H1 (cell line): ENCODE data around the gene ZDHHC17.

Source experiments
- CREB1 ChIP-seq: IDR thresholded peaks from 2 replicates; pipeline ENCODE4 v1.6.1; 2012; ENCODE audit warnings: inconsistent platforms
- CTBP2 ChIP-seq: IDR thresholded peaks from 2 replicates; pipeline ENCODE4 v1.7.0; 2011; ENCODE audit warnings: borderline replicate concordance, mild to moderate bottlenecking, moderate library complexity, mixed read lengths, low read length; ENCODE audit not compliant: insufficient read depth, insufficient read length
- EGR1 ChIP-seq: IDR thresholded peaks from 2 replicates; pipeline ENCODE4 v1.6.1; 2011; ENCODE audit warnings: low read depth, low read length, borderline replicate concordance
- HDAC2 ChIP-seq, 2 experiments: fragments of 300-600 bp in 1 of 2; sonication (generic) in 1 of 2; IDR thresholded peaks; 2 replicates each; pipeline ENCODE4 v1.6.1; 2011 to 2012; ENCODE audit warnings: low read depth in 2 of 2, low read length in 2 of 2, mild to moderate bottlenecking in 2 of 2, moderate library complexity in 2 of 2, borderline replicate concordance in 1 of 2, inconsistent platforms in 1 of 2
- TF ChIP-seq, protein P1 (sequence below): IDR thresholded peaks from 2 replicates; pipeline ENCODE4 v1.6.1; 2012; ENCODE audit warnings: inconsistent platforms

DNA sequence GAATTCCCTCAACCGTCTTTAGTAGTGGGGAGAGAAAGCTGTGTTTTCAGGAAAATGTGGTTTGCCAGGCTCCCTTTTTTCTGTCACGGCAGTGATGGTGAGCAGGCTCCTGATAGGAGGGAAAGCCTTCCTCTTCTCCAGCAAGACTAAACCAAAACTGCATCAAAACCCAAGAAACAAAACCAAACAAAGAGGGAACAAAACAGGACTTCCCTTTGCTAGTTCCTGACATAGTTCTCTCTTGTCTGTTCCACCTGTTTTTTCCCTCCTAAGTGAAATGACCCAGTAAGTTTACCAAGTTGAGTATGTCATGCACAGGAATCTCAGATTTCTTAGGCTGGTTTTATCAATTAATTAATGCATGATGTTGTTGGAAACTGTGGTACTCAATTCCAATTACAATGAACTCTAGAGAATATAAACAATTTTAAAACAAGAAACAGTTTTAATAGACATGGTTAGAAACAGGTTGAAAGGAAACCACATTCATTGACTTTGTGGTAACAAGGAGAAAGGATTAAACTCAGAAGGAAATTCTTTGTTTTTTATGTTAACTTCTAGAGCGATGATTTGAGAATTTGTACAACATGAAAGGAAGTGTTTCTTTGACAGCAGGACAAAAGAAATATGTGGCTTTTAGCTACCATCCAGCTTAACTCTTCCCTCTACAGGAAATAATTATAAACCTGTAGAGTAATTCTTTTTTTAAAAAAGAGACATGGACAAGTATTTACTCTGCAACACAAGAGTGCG, 137.9 kb downstream of the ZDHHC17 start:
- TF ChIP-seq, protein P1, sequence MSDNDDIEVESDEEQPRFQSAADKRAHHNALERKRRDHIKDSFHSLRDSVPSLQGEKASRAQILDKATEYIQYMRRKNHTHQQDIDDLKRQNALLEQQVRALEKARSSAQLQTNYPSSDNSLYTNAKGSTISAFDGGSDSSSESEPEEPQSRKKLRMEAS = no peak
- TF ChIP-seq CREB1 (no peak), EGR1 (no peak), HDAC2 (IDR thresholded peaks at IDR 0.05; ENCODE audit: borderline replicate concordance in 1 of 2, low read depth in 2 of 2, low read length in 2 of 2) (no peak), CTBP2 (no peak)
